Caco-2 (cell line): ENCODE results near the gene ENHO. TPM values are rescaled to one million over a fixed set of nuclear protein-coding genes. Genes with fewer than 3 reads are reported as not detected.

ENCODE experiments used
- BruUV-seq: library from RNA; stranded (reverse); fragments of 400-500 nt; replicated peaks from 2 replicates; lab custom pipeline; 2021; lab: Mats Ljungman, UMichigan
- CTCF ChIA-PET: fragments of 300-600 bp; sonication (Branson Sonifier 250); formaldehyde crosslinking; loops from one replicate; lab custom pipeline; 2022; ENCODE audit warnings: antibody characterized with exemption; lab: Charles Lee
- POLR2A ChIA-PET: fragments of 300-600 bp; sonication (Branson Sonifier 250); formaldehyde crosslinking; loops from one replicate; lab custom pipeline; 2022; ENCODE audit warnings: antibody characterized with exemption; lab: Charles Lee
- DNase-seq, 2 experiments: peaks; one replicate each; pipeline versions ENCODE4 v3.0.0 to v3.0.0-alpha.2; 2020 to 2022
- H3K27me3 ChIP-seq: replicated peaks from 2 replicates; pipeline ENCODE4 v1.6.0; 2011; ENCODE audit warnings: low read length; ENCODE audit not compliant: control insufficient read depth, insufficient read depth
- H3K36me3 ChIP-seq: 2 replicates; pipeline ENCODE4 v1.5.1; 2011; ENCODE audit warnings: low read length; ENCODE audit not compliant: control insufficient read depth, insufficient read depth
- H3K4me1 ChIP-seq: fragments of 250-450 bp; sonication (Bioruptor Pico); 2 replicates; pipeline ENCODE4 v1.5.1; 2020; ENCODE audit warnings: mild to moderate bottlenecking
- H3K4me3 ChIP-seq: 2 replicates; pipeline ENCODE4 v1.5.1; 2011; ENCODE audit warnings: low read depth, mild to moderate bottlenecking, control low read depth, low read length
- H3K9me3 ChIP-seq: fragments of 250-450 bp; sonication (Bioruptor Pico); 2 replicates; pipeline ENCODE4 v1.5.1; 2020; ENCODE audit warnings: mild to moderate bottlenecking, moderate library complexity
- H3K27ac Mint-ChIP-seq: one replicate; pipeline ENCODE4 v1.8.0; 2022; ENCODE audit warnings: mixed read lengths; ENCODE audit not compliant: unreplicated experiment
- H3K27me3 Mint-ChIP-seq: one replicate; pipeline ENCODE4 v1.8.0; 2022; ENCODE audit warnings: mixed read lengths; ENCODE audit not compliant: insufficient read depth, unreplicated experiment
- H3K36me3 Mint-ChIP-seq: one replicate; pipeline ENCODE4 v1.8.0; 2022; ENCODE audit warnings: mild to moderate bottlenecking, mixed read lengths; ENCODE audit not compliant: insufficient read depth, unreplicated experiment
- H3K4me1 Mint-ChIP-seq: one replicate; pipeline ENCODE4 v1.8.0; 2022; ENCODE audit warnings: low read depth, mixed read lengths; ENCODE audit not compliant: unreplicated experiment
- H3K4me3 Mint-ChIP-seq: one replicate; pipeline ENCODE4 v1.8.0; 2022; ENCODE audit warnings: mild to moderate bottlenecking, moderate library complexity, mixed read lengths; ENCODE audit not compliant: unreplicated experiment
- H3K9me3 Mint-ChIP-seq: one replicate; pipeline ENCODE4 v1.8.0; 2022; ENCODE audit warnings: mixed read lengths; ENCODE audit not compliant: unreplicated experiment
- intact Hi-C: fragments of 100-400 bp; cut with micrococcal nuclease; formaldehyde crosslinking; loops from one replicate; pipeline ENCODE4 v1.10.0; 2022; ENCODE audit not compliant: unreplicated experiment
- total RNA-seq: library from RNA; stranded (reverse); gene quantifications from 2 replicates; pipeline ENCODE4 v1.2.3, GENCODE V29; 2022
- TF ChIP-seq, protein P1 (sequence below), 2 experiments: fragments of 200-600 bp in 1 of 2; IDR thresholded peaks; 1 replicate in 1 of 2; 2 replicates in 1 of 2; pipeline versions ENCODE4 v1.5.1 to v1.8.0; 2011 to 2022; ENCODE audit warnings: antibody characterized with exemption in 1 of 2, control low read depth in 1 of 2, inconsistent platforms in 1 of 2, low read depth in 1 of 2, low read length in 1 of 2, mild to moderate bottlenecking in 1 of 2, moderate library complexity in 1 of 2; ENCODE audit not compliant: insufficient read depth in 1 of 2, severe bottlenecking in 1 of 2, unreplicated experiment in 1 of 2

The ENHO gene
- total RNA-seq, 1 experiment from 2014 or later = 2.1 TPM

DNA sequence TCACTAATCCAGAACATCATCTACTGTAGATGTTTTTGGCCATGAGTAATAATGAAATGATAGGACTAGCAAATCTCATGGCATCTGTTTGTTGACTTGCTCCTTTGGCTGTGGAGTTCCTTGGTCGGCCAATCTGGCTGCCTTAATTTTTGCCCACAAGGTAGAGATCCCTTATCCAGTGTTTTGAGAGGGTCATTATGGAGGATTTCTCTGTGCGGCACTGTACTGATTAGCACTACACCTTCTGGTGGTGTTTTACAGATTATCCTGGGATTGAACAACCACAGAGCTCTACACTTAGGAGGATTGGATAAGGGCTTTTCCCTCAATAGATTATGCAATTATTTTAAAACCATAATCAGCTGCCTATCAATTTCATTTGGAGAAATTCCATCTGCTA lies 3.2 kb upstream of the ENHO start:
- intact Hi-C loops = no loop called here
- H3K9me3 ChIP-seq = no peaks in the 10 kb centered on the region
- H3K27me3 ChIP-seq = no peaks in the 10 kb centered on the region
- no TSS peak for BruUV-seq
- no peak overlapping the region for H3K4me3 Mint-ChIP-seq
- no peak for DNase-seq
- H3K4me3 ChIP-seq = no peak overlapping the region
- peaks cover 3% of the 10 kb centered on the region; the same call in 1 of the 2 replicates for H3K4me1 ChIP-seq
- peaks cover 7% of the 10 kb centered on the region for H3K4me1 Mint-ChIP-seq
- peaks cover 21% of the 10 kb centered on the region for H3K27me3 Mint-ChIP-seq
- TF ChIP-seq, protein P1, sequence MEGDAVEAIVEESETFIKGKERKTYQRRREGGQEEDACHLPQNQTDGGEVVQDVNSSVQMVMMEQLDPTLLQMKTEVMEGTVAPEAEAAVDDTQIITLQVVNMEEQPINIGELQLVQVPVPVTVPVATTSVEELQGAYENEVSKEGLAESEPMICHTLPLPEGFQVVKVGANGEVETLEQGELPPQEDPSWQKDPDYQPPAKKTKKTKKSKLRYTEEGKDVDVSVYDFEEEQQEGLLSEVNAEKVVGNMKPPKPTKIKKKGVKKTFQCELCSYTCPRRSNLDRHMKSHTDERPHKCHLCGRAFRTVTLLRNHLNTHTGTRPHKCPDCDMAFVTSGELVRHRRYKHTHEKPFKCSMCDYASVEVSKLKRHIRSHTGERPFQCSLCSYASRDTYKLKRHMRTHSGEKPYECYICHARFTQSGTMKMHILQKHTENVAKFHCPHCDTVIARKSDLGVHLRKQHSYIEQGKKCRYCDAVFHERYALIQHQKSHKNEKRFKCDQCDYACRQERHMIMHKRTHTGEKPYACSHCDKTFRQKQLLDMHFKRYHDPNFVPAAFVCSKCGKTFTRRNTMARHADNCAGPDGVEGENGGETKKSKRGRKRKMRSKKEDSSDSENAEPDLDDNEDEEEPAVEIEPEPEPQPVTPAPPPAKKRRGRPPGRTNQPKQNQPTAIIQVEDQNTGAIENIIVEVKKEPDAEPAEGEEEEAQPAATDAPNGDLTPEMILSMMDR (IDR thresholded peaks at IDR 0.05; ENCODE audit: insufficient read depth in 1 of 2, low read depth in 1 of 2, low read length in 1 of 2, severe bottlenecking in 1 of 2, unreplicated experiment in 1 of 2) = no peak
- ChIA-PET POLR2A (no interaction called here), CTCF (interaction anchor here (0.5 kb wide), 1 partner anchor 545 kb away, joined by 6 read pairs; no protein-coding TSS in a partner anchor)
- H3K27ac Mint-ChIP-seq = no peak overlapping the region
- H3K9me3 Mint-ChIP-seq = no peaks in the 10 kb centered on the region
- no peaks in the 10 kb centered on the region for H3K36me3 ChIP-seq
- H3K36me3 Mint-ChIP-seq = no peaks in the 10 kb centered on the region

DNA sequence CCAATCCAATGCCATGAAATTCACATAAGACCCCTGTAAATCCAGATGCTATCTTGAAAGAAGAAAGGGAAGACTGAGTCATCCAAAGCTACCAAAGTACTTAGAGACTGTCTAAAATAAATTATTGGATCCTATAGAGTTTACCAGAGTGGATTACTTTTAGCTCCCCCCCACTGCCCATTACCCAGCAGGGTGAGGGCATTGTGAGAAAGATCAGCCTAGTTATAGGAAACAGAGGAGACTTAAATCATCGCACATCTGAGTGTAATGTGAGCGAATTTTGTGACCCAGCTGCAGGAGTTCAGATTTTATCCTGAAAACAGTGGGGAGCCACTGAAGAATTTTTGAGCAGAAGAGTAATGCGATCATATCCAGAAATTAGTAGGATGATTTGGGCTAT lies 1.6 kb upstream of the ENHO start:
- Histone ChIP-seq H3K36me3 (no peaks in the 10 kb centered on the region), H3K9me3 (no peaks in the 10 kb centered on the region), H3K4me1 (peaks cover 3% of the 10 kb centered on the region; the same call in 1 of the 2 replicates), H3K27me3 (no peaks in the 10 kb centered on the region), H3K4me3 (no peak overlapping the region)
- TF ChIP-seq, protein P1 (IDR thresholded peaks at IDR 0.05; ENCODE audit: insufficient read depth in 1 of 2, low read depth in 1 of 2, low read length in 1 of 2, severe bottlenecking in 1 of 2, unreplicated experiment in 1 of 2) = no peak
- Mint-ChIP-seq H3K9me3 (no peaks in the 10 kb centered on the region), H3K4me1 (peaks cover 7% of the 10 kb centered on the region), H3K4me3 (no peak overlapping the region), H3K27me3 (peaks cover 17% of the 10 kb centered on the region), H3K36me3 (no peaks in the 10 kb centered on the region), H3K27ac (no peak overlapping the region)
- CTCF ChIA-PET = no interaction called here
- no TSS peak for BruUV-seq
- intact Hi-C loops = no loop called here
- POLR2A ChIA-PET = no interaction called here
- DNase-seq = no peak

DNA sequence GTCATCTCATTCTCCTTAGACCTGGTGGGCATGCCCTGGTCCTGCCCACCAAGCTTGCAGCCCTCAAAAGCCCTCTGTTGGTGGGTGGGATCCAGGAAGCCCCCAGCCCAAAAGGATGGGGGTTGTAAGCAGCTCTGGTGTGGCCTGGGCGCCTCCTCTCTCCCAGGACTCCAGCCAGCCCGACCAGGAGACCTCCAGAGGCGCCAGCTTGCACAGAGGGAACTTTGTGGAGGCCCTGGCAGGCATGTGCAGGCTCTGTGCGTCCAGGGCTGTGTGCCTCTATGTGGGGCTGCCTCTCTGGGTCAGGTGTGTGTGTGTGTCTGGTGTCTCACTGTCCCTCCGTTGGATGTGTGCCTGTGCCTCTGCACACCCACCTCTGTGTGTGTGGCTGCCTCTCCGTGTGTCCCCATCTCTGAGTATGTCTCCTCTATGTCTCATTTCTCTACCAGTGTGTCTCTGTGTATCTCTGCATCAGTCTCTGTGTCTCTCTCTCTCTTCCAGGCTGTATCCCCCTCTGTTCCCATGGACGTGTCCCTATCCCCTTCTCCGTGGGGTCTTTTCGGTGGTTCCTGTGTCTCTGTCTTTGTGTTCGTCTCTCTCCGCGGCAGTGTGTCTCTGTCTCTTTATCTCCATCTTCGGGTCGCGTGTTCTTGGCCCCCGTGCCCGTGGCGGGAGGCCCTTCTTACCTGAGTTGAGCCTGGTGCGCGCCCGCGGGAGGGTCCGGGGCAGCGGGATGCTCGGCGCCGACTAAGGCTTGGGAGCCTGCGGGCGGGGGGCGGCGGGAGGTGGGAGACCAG lies 501 bp downstream of the ENHO start:
- TF ChIP-seq, protein P1 (IDR thresholded peaks at IDR 0.05; ENCODE audit: insufficient read depth in 1 of 2, low read depth in 1 of 2, low read length in 1 of 2, severe bottlenecking in 1 of 2, unreplicated experiment in 1 of 2) = no peak
- Histone ChIP-seq H3K4me1 (peaks cover 3% of the 10 kb centered on the region; the same call in 1 of the 2 replicates), H3K27me3 (no peaks in the 10 kb centered on the region), H3K4me3 (peak overlapping the region; percentile 44), H3K9me3 (no peaks in the 10 kb centered on the region), H3K36me3 (no peaks in the 10 kb centered on the region)
- H3K27me3 Mint-ChIP-seq = peaks cover 14% of the 10 kb centered on the region
- CTCF ChIA-PET = interaction anchor here (1.0 kb wide), 1 partner anchor 81 kb away, joined by 5 read pairs; no protein-coding TSS in a partner anchor
- no peaks in the 10 kb centered on the region for H3K9me3 Mint-ChIP-seq
- intact Hi-C loops = loop anchor here (2.0 kb wide), 1 partner anchor 69 kb away; no protein-coding TSS in a partner anchor
- H3K27ac Mint-ChIP-seq = no peak overlapping the region
- no peak for DNase-seq
- POLR2A ChIA-PET = no interaction called here
- H3K4me3 Mint-ChIP-seq = peak overlapping the region; percentile 74
- H3K4me1 Mint-ChIP-seq = peaks cover 7% of the 10 kb centered on the region
- no TSS peak for BruUV-seq
- H3K36me3 Mint-ChIP-seq = no peaks in the 10 kb centered on the region
